ENCODE data around the gene PRC1.
"Not testable (repeated sequence)": the region's sequence is repeated elsewhere in the genome, so short reads cannot be mapped to it uniquely, and the experiment has no call there.

PRC1 gene

DNA sequence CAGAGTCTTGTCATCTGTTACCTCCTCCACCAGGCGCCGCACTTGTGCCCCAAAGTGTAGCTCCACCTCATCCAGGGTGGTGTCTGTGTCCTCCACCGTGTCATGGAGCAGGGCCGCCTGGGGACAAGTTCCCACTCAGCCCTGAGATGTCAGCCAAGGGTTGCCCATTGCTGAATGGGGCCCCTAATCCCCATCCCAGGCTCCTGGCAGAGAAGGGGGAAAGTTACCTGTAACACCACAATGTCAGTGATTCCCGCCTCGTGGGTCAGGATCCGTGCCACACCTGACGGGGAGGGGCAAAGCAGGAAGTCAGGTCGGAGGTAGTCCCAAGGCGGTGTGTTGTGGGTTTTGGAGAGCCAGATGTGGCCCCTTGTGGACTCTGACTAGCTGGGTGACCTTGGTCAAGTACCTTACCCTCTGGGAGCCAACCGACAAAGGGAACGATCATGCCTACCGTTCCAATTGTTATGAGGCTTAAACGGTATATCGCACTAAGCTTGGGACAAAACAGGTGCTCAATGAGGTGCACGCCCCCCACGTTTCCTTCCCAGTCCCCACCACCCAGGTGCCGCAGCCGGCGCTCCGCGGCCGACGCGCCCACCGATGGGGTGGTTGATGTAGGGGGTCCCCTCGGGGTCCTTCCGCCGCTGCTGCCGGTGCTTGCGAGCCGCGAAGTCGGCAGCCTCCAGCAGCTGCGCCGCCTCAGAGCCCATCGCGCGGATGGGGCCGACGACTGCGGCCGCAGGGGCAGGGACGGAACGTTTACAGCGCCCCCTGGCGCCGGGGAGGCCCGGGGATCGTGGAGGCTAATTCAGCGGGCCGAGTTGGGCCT, 62.3 kb downstream of the PRC1 start, which contains the start of gene HDDC3:
HDDC3 (minus strand) TSS at position 722 of the 832 bp plus-strand sequence; CDS start at position 713, 9 bp downstream.
- no peak for FAIRE-seq

- FAIRE-seq = no peak
Observed at GRCh38 chr15:90931575-90931827, 62.8 kb downstream of the PRC1 start.

DNA sequence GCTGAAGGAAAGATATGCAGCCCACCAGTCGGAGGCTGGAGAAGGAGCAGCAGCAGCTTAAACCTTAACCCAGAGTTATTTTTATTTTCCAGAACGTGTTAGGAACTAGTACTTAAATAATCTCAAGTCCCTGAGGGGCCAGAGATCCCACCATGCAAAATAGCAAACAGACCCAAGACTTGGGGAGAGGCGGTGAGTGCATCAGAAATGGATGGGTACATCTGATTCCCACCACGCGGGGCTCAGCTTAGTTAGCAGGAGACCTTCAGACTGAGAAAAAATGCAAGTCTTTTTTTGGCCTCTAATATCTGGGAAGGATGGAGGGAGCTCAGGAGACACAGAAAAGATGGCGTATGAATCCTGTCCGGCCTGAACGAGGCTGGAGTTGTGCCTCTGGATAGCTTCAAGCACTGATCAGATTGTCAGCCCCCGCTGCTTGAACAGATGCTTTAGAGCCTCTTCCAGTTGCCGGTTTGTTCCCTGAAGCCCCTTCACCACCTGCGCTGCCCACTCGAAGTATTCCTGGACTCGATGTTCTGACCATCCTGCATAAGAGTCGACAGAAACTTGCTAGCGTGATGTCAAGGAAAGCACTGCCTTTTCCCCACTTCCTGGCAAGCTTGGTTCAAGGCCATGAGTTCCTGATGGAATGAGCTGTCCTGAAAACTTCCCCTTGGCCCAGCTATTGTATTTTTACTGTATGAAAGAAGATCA, 63.3 kb downstream of the PRC1 start:
- no peak for FAIRE-seq

DNA sequence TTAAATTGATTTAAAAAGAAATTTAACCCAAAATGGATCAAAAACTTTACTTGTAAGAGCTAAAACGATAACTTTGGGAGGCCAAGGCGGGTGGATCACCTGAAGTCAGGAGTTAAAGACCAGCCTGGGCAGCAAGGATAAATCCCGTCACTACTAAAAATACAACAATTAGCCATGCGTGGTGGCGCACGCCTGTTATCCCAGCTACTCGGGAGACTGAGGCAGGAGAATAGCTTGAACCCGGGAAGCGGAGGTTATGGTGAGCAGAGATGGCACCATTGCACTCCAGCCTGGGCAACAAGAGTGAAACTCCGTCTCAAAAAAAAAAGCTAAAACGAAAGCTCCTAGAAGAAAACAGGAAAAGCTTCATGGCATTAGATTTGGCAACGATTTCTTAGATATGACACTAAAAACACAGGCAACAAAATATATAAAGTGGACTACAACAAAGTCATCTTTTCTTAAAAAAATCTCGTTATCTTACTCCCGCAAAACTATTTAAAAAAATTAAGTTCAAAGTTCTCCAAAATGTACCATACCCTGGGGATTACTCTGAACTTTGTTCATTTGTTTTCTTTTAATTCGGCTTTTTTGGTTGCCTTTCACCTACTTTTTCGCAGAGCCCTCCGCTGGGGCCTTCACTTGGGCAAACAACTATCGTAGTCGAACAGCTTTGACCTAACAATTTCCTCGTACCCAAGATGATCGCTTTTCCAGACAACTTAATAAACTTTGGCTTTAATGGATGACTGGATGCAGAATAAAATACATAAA, 64.9 kb downstream of the PRC1 start:
- FAIRE-seq = no peak

- not testable (repeated sequence) for FAIRE-seq
Observed at GRCh38 chr15:90928106-90928505, 66.2 kb downstream of the PRC1 start.

DNA sequence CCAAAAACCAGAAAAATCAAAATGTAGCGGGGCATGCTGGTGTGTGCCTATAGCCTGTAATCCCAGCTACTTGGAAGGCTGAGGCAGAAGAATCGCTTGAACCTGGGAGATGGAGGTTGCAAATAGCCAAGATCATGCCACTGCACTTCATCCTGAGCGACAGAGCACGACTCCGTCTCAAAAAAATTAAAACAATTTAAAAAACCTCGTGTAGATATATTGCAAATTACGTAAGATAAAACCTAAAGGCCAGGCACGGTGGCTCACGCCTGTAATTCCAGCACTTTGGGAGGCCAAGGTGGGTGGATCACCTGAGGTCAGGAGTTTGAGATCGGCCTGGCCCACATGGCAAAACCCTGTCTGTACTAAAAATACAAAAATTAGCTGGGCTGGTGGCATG, 67.6 kb downstream of the PRC1 start:
- not testable (repeated sequence) for FAIRE-seq

- FAIRE-seq = no peak
Observed at GRCh38 chr15:90924375-90924774, 70.0 kb downstream of the PRC1 start.

- FAIRE-seq = not testable (repeated sequence)
Observed at GRCh38 chr15:90922712-90923322, 71.5 kb downstream of the PRC1 start.

DNA sequence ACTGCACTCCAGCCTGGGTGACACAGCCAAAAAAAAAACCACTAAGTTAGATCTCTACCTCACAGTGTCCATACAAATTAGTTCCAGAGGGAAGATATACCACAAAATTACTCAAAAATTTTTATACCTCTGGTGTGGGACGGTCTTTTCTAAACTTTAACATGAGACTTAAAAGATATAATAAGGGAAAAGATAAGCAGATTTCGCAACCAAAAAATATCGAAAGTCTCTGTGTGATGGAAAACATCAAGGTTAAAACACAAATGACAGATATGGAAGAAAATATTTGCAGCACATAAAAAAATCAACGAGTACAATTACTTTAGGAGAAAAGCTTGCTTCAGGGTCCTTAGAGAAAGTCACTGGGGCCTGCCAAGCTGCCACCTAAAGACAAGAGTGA, 72.4 kb downstream of the PRC1 start:
- FAIRE-seq = no peak

GRCh38 chr15:90918835-90919234, 75.5 kb downstream of the PRC1 start:
- no peak for FAIRE-seq

DNA sequence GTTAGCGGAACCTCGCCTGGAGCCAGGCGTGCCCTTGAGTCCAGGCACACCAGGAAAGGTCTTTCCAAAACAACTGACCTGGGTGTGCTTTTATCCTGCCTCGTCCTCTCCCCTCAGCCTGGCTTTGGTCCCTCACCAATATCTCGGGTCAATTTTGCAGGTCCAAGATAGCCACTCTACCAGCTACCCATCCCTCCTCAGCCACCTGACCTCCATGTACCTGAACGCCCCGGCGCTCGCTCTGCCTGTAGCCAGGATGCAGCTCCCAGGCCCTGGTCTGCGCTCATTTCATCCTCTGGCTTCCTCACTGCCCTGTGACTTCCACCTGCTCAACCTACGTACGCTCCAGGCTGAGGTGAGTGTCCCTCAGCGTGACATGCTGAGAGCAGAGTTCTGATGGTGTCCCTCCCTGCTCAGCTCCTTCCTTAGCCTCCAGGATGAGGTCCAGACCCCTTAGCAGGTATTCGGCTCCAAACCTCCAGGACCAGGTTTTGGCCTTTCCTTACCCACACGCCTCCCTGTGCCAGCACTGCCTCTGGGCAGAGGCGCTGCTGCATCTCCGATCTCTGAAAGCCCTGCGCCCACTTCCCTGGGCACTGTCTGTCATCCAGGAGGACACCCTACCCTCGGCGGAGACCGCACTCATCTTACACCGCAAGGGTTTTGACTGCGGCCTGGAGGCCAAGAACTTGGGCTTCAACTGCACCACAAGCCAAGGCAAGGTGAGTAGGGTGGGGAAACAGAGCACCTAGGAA, 76.1 kb downstream of the PRC1 start:
- FAIRE-seq = no peak

- no peak for FAIRE-seq
Observed at GRCh38 chr15:90917569-90917968, 76.8 kb downstream of the PRC1 start.

GRCh38 chr15:90916461-90916860, 77.9 kb downstream of the PRC1 start:
- FAIRE-seq = no peak
